Spleen (tissue), 11 donors: ENCODE measurements around the gene STAU1. TPM values are rescaled to one million over a fixed set of nuclear protein-coding genes. Genes with fewer than 3 reads are reported as not detected.
"Not testable (repeated sequence)": the region's sequence is repeated elsewhere in the genome, so short reads cannot be mapped to it uniquely, and the experiment has no call there.

Experiments used
- DNase-seq: peaks from one replicate; pipeline ENCODE4 v3.0.0-alpha.2; 2020
- H3K27ac ChIP-seq, 8 donors: fragments of 200-600 bp; sonication (generic) in 7 of 8; 1 replicate in 4 of 8; 2 replicates in 4 of 8; pipeline versions ENCODE4 v1.5.0 to v1.8.0; 2016 to 2021; ENCODE audit warnings: inconsistent platforms in 4 of 8, mild to moderate bottlenecking in 4 of 8, moderate library complexity in 1 of 8
- H3K27me3 ChIP-seq, 7 donors: fragments of 200-600 bp; sonication (generic) in 6 of 7; replicated peaks in 1 of 7; 1 replicate in 4 of 7; 2 replicates in 3 of 7; pipeline versions ENCODE4 v1.5.0 to v1.8.0; 2016 to 2021; ENCODE audit warnings: inconsistent platforms in 3 of 7, mild to moderate bottlenecking in 1 of 7
- H3K36me3 ChIP-seq, 6 donors: fragments of 200-600 bp; sonication (generic) in 5 of 6; 1 replicate in 4 of 6; 2 replicates in 2 of 6; pipeline versions ENCODE4 v1.5.0 to v1.8.0; 2016 to 2021; ENCODE audit warnings: inconsistent platforms in 2 of 6
- H3K4me1 ChIP-seq, 6 donors: fragments of 200-600 bp; sonication (generic) in 5 of 6; 1 replicate in 3 of 6; 2 replicates in 3 of 6; pipeline versions ENCODE4 v1.5.0 to v1.8.0; 2016 to 2021; ENCODE audit warnings: inconsistent platforms in 3 of 6
- H3K4me3 ChIP-seq, 8 donors: fragments of 200-600 bp; sonication (generic) in 7 of 8; 1 replicate in 4 of 8; 2 replicates in 4 of 8; pipeline versions ENCODE4 v1.5.0 to v1.8.0; 2016 to 2021; ENCODE audit warnings: inconsistent platforms in 4 of 8, mild to moderate bottlenecking in 4 of 8, moderate library complexity in 2 of 8
- H3K9me3 ChIP-seq, 8 donors: fragments of 200-600 bp; sonication (generic) in 7 of 8; 1 replicate in 4 of 8; 2 replicates in 4 of 8; pipeline versions ENCODE4 v1.5.0 to v1.8.0; 2016 to 2021; ENCODE audit warnings: inconsistent platforms in 4 of 8
- POLR2A ChIP-seq, 3 donors: fragments of 450-650 bp; IDR thresholded peaks; one replicate each; pipeline ENCODE4 v1.5.1; 2017; ENCODE audit warnings: antibody characterized with exemption in 3 of 3, mild to moderate bottlenecking in 1 of 3
- POLR2AphosphoS5 ChIP-seq, 3 donors: sonication (generic); formaldehyde crosslinking; IDR thresholded peaks; one replicate each; pipeline ENCODE4 v1.5.1; 2017; ENCODE audit warnings: antibody characterized with exemption in 3 of 3
- WGBS, 5 donors: extraction: QIAGEN DNeasy Blood & Tissue Kit in 3 of 5; methylation state at CpG; one replicate each; pipeline versions ENCODE4 v1.1.5 to v1.1.7; 2013 to 2018; 5-methylcytosine and 5-hydroxymethylcytosine counted together
- intact Hi-C: fragments of 100-400 bp; cut with DNase I; formaldehyde crosslinking; loops from one replicate; pipeline ENCODE4 v1.15.0; 2023; ENCODE audit warnings: low total_unique reads
- polyA plus RNA-seq, 3 donors: library from polyadenylated mRNA; stranded (reverse); fragments of 200-250 nt; gene quantifications; one replicate each; pipeline ENCODE4 v1.2.1, GENCODE V29; 2013
- total RNA-seq, 7 donors: library from RNA; depleted of rRNA in 3 of 7; stranded (reverse); fragments of >200 nt in 3 of 7; fragmentation: NEBNext Ultra II Directional in 4 of 7; extraction: Animal tissue kit (Norgen Biotek cat#: 25700) in 4 of 7; gene quantifications; one replicate each; pipeline versions ENCODE4 v1.1.0 to v1.2.1, GENCODE V29; 2016 to 2021
- TF ChIP-seq, protein P1 (sequence below), 11 experiments: fragments of 200-600 bp in 7 of 11; fragments of 450-650 bp in 4 of 11; sonication (generic) in 4 of 11; IDR thresholded peaks in 8 of 11; conservative IDR thresholded peaks in 3 of 11; 1 replicate in 7 of 11; 2 replicates in 4 of 11; pipeline versions ENCODE4 v1.4.0 to v1.8.0; 2016 to 2021; ENCODE audit warnings: antibody characterized with exemption in 11 of 11, inconsistent platforms in 4 of 11, mild to moderate bottlenecking in 1 of 11
- donor health status: healthy with polysubstance abuse.
- donor health status: DM: no; HTN: no; CAD: no; lungs with moderate emphysema.
- donor health status: DM: no; HTN: no; CAD: no.
- donor health status: Bipolar disorder and iron deficiency.
- donor health status: healthy.
- donor health status: DM: no; HTN: no; CAD: no.
- donor health status: DM: yes; HTN: yes; CAD: no.

The STAU1 gene
- total and polyA plus RNA-seq, 10 donors, result 18.5 to 76.9 (median 59.5) TPM

DNA sequence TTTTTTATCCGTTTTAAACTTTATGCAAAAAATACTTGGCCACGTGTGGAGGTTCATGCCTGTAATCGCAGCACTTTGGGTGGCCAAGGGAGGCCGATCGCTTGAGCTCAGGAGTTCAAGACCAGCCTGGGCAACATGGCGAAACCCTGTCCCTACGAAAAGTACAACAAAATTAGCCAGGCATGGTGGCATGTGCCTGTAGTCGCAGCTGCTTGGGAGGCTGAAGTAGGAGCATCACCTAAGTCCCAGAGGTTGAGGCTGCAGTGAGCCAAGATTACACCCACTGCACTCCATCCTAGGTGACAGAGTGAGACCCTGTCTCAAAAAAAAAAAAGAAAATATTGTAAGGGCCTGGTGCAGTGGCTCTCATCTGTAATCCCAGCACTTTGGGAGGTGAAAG lies 97.0 kb downstream of the STAU1 start:
- no peaks in the 10 kb centered on the region for H3K9me3 ChIP-seq
- TF ChIP-seq POLR2AphosphoS5 (IDR thresholded peaks at IDR 0.05) (no peak), POLR2A (IDR thresholded peaks at IDR 0.05) (no peak)
- TF ChIP-seq, protein P1, sequence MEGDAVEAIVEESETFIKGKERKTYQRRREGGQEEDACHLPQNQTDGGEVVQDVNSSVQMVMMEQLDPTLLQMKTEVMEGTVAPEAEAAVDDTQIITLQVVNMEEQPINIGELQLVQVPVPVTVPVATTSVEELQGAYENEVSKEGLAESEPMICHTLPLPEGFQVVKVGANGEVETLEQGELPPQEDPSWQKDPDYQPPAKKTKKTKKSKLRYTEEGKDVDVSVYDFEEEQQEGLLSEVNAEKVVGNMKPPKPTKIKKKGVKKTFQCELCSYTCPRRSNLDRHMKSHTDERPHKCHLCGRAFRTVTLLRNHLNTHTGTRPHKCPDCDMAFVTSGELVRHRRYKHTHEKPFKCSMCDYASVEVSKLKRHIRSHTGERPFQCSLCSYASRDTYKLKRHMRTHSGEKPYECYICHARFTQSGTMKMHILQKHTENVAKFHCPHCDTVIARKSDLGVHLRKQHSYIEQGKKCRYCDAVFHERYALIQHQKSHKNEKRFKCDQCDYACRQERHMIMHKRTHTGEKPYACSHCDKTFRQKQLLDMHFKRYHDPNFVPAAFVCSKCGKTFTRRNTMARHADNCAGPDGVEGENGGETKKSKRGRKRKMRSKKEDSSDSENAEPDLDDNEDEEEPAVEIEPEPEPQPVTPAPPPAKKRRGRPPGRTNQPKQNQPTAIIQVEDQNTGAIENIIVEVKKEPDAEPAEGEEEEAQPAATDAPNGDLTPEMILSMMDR (IDR thresholded peaks at IDR 0.05 in 8 of 11, conservative IDR thresholded peaks at IDR 0.05 in 3 of 11), result no peak
- H3K4me3 ChIP-seq, result no peak overlapping the region
- H3K36me3 ChIP-seq, result peaks cover 4 to 100% (median 90%) of the 10 kb centered on the region in 6 donors
- no peak overlapping the region for H3K27ac ChIP-seq
- no peak for DNase-seq
- no peaks in the 10 kb centered on the region for H3K4me1 ChIP-seq
- intact Hi-C loops, result no loop called here
- no peaks in the 10 kb centered on the region for H3K27me3 ChIP-seq
- WGBS, 5 donors, result 95 to 97% (median 96%) methylated on average over 8 of the region's 8 CpGs

- H3K27ac ChIP-seq, DNase-seq, H3K9me3 ChIP-seq, H3K27me3 ChIP-seq, H3K4me1 ChIP-seq, H3K4me3 ChIP-seq, intact Hi-C loops: not testable (repeated sequence)
- WGBS, 5 donors, result 96 to 98% (median 98%) methylated on average over 12 of the region's 12 CpGs
- peaks cover 0 to 100% (median 93%) of the 10 kb centered on the region in 6 donors for H3K36me3 ChIP-seq
These were observed 105.8 kb downstream of the STAU1 start for GRCh38 chr20:49082295-49082694.

- WGBS, 5 donors, result 85 to 92% (median 90%) methylated on average over 3 of the region's 3 CpGs
- no peak for DNase-seq
- Histone ChIP-seq H3K27me3 (no peaks in the 10 kb centered on the region), H3K9me3 (no peaks in the 10 kb centered on the region), H3K4me3 (no peak overlapping the region), H3K27ac (no peak overlapping the region), H3K4me1 (no peaks in the 10 kb centered on the region), H3K36me3 (peaks cover 0 to 100% (median 92%) of the 10 kb centered on the region in 6 donors)
- TF ChIP-seq POLR2A (IDR thresholded peaks at IDR 0.05) (no peak), POLR2AphosphoS5 (IDR thresholded peaks at IDR 0.05) (no peak)
- TF ChIP-seq, protein P1 (IDR thresholded peaks at IDR 0.05 in 8 of 11, conservative IDR thresholded peaks at IDR 0.05 in 3 of 11), result no peak
- intact Hi-C loops, result no loop called here
These were observed 109.8 kb downstream of the STAU1 start for GRCh38 chr20:49078310-49078709.

GRCh38 chr20:49074521-49074920 lies 113.6 kb downstream of the STAU1 start:
- Histone ChIP-seq H3K27ac (no peak overlapping the region), H3K36me3 (peaks cover 0 to 100% (median 94%) of the 10 kb centered on the region in 6 donors), H3K27me3 (no peaks in the 10 kb centered on the region), H3K4me3 (no peak overlapping the region), H3K9me3 (no peaks in the 10 kb centered on the region), H3K4me1 (no peaks in the 10 kb centered on the region)
- intact Hi-C loops, result no loop called here
- DNase-seq, result no peak
- TF ChIP-seq POLR2A (IDR thresholded peaks at IDR 0.05), result no peak
- TF ChIP-seq POLR2AphosphoS5 (IDR thresholded peaks at IDR 0.05), result no peak
- TF ChIP-seq, protein P1 (IDR thresholded peaks at IDR 0.05 in 8 of 11, conservative IDR thresholded peaks at IDR 0.05 in 3 of 11), result no peak
- WGBS, 5 donors, result 48 to 94% (median 85%) methylated on average over 2 of the region's 2 CpGs

Other genes with a start within 250 kb of the STAU1 start
- gene CSE1L, start 142.0 kb downstream of the STAU1 start, total RNA-seq, result 10 to 100 TPM; 32.0 to 51.5 (median 34.2) TPM
- 10 to 100 TPM; 16.7 to 23.0 (median 21.4) TPM for gene CSE1L, start 142.0 kb downstream of the STAU1 start, polyA plus RNA-seq
- 10 to 100 TPM; 32.3 to 39.0 (median 36.8) TPM for gene DDX27, start 31.1 kb upstream of the STAU1 start, total RNA-seq
- gene DDX27, start 31.1 kb upstream of the STAU1 start, polyA plus RNA-seq, result 10 to 100 TPM; 30.2 to 38.7 (median 33.3) TPM
- 10 to 100 TPM; 48.0 to 68.9 (median 54.9) TPM for gene ZNFX1, start 89.7 kb upstream of the STAU1 start, total RNA-seq
- 10 to 100 TPM in 1 of 3 donors, 1 to 10 TPM in 2; 5.8 to 11.9 (median 6.6) TPM for gene ZNFX1, start 89.7 kb upstream of the STAU1 start, polyA plus RNA-seq